Activated CD4-positive, alpha-beta T cell treated with anti-CD3 and anti-CD28 coated beads, Interleukin-2, Interleukin-6, amounts not matched to agents 100 ng/mL and 50 ng/mL, durations not matched to agents 16 hours and 8 hours (primary cell): Measurements from ENCODE around the gene COX19.

Source experiments
- DNase-seq: peaks from one replicate; pipeline ENCODE4 v3.0.0-alpha.2; 2020

The COX19 gene, protein sequence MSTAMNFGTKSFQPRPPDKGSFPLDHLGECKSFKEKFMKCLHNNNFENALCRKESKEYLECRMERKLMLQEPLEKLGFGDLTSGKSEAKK

DNA sequence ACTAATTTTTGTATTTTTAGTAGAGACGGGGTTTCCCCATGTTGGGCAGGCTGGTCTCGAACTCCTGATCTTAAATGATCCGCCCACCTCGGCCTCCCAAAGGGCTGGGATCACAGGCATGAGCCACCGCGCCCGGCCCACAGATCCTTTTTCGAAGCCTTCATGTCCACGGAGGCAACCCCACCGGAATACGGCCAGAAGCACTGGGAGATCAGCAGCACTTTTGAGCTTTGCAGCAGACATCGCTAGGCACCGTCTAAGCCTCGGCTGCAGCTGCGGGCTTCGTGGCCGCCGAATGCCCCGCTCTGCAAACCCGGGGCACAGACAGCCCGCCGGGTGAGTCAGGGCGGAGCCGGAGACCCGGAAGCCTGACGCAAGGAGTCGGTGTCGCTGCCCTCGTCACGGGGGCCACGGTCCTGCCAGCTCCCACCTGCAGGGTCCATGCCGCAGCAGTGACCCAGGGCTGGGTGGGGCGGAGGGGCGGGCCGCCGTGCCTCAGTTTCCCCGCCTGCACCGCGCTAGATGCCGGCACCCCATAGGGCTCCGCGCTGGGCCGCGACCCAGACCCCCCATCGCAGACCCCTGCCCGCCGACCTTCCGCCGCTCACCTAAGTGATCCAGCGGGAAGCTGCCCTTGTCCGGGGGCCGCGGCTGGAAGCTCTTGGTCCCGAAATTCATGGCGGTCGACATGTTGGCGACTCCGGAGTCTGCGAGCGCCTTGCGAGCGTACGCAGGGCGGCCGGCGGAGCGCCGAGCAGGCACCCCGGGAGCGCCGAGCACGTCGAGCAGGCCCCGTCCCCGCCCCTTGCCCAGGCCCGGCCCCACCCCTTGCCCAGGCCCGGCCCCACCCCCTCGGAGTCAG, at the start of gene COX19:
TSS of gene COX19 (minus strand) at position 730 of the 862 bp plus-strand sequence. CDS start at position 690, 40 bp downstream.
- peak; percentile 95 for DNase-seq

- no peak for DNase-seq
Measured at GRCh38 chr7:1024331-1024841, 49.0 kb upstream of the COX19 start.

DNA sequence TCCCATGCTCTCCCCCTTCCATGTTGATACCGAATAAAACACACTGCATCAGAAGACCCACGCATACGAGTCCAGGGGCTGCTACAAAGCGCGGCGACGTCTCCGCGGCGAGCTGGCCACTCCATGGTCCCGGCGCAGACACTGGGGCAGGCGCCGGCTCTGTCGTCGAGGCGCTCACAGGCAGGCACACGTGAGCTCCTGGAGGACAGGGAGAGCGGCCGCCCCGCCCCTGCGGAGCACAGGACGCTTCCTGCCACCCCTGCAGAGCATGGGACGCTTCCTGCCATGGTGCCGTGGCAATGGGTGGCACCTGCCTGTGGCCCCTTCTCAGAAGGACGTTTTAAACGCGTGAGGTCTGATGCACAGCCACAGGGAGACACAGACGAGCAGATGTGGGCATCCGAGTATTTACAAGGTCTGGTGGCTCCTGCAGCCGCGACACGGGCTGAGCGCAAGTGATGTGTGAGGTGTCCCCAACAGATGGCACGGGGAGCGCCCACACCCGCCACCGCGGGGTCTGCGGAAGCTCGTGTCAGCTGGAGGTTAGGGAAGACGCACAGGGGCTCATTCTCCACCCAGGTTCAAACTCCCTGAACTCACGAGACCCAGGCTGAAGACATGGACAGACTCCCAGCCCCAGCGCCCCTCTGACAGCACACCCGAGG, 47.6 kb upstream of the COX19 start:
- no peak for DNase-seq

GRCh38 chr7:1022356-1022755, 47.0 kb upstream of the COX19 start:
- DNase-seq = no peak

GRCh38 chr7:1021931-1022330, 46.6 kb upstream of the COX19 start:
- no peak for DNase-seq

DNA sequence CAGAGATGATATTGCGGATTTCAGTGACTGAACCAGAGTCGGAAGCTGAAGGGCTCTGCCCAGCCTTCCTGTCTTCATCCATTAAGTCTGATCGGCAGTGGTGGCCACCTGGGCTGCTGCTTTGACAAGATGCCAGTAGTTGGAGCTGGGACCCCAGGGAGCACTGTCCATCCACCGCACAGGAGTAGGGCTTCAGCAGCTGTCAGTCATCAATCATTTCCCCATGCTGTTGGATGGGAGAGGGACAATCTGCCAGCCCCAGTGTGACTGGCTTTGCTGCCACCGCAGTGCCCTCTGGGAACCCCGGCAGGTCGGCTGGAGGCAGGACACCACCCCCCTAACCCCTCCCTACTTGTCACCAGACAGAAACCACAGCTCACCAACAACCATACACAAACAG, 46.0 kb upstream of the COX19 start:
- no peak for DNase-seq

DNA sequence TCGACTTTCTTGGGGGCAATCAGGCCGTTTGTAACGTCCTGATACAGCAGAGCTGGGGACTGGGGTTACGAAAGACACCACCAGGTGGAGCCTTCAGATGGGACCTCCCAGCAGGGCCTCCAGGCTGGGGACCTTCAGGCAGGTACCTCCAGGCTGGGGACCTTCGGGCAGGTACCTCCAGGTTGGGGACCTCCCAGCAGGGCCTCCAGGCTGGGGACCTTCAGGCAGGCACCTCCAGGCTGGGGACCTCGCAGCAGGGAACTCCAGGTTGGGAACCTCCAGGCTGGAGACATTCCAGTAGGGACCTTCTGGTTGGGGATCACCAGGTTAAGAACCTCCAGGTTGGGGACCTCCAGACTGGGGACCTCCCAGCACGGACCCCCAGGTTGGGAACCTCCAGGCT, 45.5 kb upstream of the COX19 start:
- no peak for DNase-seq

GRCh38 chr7:1019789-1020610, 44.7 kb upstream of the COX19 start:
- DNase-seq = no peak

DNA sequence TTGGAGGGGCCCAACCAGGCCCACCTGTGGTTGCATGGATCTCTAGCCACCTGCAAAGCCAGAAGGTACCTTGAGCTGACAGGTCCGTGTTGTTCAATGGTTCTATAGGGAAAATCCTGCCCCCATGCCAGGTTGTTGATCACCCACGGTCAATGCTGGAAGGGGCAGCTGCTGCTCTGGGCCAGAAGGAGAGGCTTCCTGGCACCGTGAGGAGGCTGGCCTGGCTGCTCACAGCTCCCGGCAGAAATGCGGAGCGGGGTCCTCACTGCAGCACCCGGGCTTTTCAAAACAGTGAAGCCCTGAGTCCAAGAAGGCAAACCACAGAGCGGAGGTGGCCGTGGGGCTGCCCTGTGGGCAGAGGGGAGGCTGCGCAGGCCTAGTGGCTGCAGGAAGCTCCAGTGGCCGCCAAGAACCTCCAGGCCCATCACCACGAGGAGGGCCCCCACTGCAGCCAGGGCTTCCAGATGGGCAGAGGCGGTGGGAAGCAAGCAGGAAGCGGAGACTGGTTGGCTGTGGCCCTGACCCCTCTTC, 44.0 kb upstream of the COX19 start:
- no peak for DNase-seq

- no peak for DNase-seq
Measured at GRCh38 chr7:1018334-1018695, 43.0 kb upstream of the COX19 start.

- DNase-seq = no peak
Measured at GRCh38 chr7:1017586-1018333, 42.4 kb upstream of the COX19 start.

- no peak for DNase-seq
Measured at GRCh38 chr7:1016577-1017531, 41.5 kb upstream of the COX19 start.

- no peak for DNase-seq
Measured at GRCh38 chr7:1015196-1016121, 40.1 kb upstream of the COX19 start.

- no peak for DNase-seq
Measured at GRCh38 chr7:1014681-1015080, 39.3 kb upstream of the COX19 start.

GRCh38 chr7:1013581-1013980, 38.2 kb upstream of the COX19 start:
- DNase-seq = no peak

DNA sequence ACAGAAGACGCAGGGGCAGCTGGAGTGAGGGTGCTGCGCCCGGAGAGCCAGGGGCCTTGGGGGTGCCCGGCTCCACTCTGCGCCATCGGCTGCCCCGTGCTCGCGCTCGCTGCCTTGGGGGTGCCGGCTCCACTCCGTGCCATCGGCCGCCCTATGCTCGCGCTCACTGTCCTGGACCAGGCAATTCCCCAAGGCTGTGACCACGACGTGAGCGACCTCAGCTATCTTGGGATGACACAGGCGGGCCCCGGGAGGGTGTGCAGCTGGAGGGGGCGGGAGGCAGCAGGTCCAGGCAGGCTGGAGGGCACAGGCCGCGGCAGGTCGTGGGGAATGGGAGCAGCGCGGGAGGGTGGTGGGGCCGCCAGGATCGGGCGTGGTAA, 37.4 kb upstream of the COX19 start:
- DNase-seq = no peak

- DNase-seq = no peak
Measured at GRCh38 chr7:1012004-1012715, 36.8 kb upstream of the COX19 start.

- no peak for DNase-seq
Measured at GRCh38 chr7:1011297-1012003, 36.1 kb upstream of the COX19 start.
